22Rv1 (cell line): ENCODE measurements around the gene CARD14.

ENCODE experiments used
- ZFX ChIP-seq: fragments of 450-650 bp; IDR thresholded peaks from 2 replicates; pipeline ENCODE4 v1.6.1; 2017; ENCODE audit warnings: antibody characterized with exemption, borderline replicate concordance
- TF ChIP-seq, protein P1 (sequence below): fragments of 450-650 bp; IDR thresholded peaks from 2 replicates; pipeline ENCODE4 v1.5.1; 2017; ENCODE audit warnings: mild to moderate bottlenecking

DNA sequence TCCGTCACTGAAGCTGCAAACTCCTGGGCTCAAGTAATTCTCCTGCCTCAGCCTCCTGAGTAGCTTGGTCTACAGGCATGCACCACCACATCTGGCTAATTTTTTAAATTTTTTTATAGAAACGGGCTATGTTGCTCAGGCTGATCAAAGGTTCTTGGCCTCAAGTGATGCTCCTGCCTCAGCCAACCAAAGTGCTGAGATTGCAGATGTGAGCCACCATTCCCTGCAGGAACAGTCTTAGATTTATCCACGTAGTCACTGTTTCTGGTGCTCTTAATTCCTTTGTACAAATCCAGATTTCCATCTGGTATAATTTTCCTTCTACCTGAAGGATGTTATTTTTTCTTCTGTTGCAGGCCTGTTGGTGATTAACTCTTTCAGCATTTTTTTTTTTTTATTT, 63.4 kb downstream of the CARD14 start:
- TF ChIP-seq, protein P1, sequence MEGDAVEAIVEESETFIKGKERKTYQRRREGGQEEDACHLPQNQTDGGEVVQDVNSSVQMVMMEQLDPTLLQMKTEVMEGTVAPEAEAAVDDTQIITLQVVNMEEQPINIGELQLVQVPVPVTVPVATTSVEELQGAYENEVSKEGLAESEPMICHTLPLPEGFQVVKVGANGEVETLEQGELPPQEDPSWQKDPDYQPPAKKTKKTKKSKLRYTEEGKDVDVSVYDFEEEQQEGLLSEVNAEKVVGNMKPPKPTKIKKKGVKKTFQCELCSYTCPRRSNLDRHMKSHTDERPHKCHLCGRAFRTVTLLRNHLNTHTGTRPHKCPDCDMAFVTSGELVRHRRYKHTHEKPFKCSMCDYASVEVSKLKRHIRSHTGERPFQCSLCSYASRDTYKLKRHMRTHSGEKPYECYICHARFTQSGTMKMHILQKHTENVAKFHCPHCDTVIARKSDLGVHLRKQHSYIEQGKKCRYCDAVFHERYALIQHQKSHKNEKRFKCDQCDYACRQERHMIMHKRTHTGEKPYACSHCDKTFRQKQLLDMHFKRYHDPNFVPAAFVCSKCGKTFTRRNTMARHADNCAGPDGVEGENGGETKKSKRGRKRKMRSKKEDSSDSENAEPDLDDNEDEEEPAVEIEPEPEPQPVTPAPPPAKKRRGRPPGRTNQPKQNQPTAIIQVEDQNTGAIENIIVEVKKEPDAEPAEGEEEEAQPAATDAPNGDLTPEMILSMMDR, result no peak
- no peak for TF ChIP-seq ZFX
